Measurements from ENCODE around the gene NOVA1.
A peak's percentile ranks its signal among the peaks of the same experiment; 100 is the strongest.

The NOVA1 gene

DNA sequence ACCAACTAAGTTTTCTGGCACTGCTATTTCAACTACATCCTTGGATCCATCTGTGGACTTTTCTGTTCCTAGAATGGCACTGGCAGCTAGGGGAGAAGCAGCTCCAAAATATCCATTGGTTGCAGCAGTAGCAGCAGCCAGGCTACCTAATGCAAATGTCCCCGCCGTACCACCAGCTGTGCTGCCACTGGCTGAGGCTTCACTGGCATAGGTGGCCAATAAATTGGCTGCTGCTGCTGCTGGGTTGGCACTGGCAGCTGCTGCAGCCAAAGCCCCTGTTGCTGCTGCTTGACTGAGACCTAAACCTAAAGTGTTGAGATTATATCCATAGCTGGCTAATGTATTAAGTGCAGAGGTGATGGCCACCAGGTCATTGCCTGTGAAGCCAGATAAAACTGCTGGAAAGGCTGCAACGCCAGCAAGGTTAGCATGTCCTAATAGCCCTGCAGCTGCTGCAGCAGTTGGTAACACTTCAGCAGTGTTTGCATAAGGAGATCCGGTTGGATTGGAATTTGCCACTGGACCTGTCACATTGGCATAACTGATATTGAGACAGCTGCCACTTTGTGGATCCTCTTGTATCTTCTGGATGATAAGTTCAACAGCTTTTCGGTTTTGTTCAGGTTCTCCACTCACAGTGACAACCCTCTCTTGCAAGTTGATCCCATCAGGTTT is 149.5 kb downstream of the NOVA1 start:
- no peak for DNase-seq (ENCODE audit: low read depth in 2 of 2)

DNA sequence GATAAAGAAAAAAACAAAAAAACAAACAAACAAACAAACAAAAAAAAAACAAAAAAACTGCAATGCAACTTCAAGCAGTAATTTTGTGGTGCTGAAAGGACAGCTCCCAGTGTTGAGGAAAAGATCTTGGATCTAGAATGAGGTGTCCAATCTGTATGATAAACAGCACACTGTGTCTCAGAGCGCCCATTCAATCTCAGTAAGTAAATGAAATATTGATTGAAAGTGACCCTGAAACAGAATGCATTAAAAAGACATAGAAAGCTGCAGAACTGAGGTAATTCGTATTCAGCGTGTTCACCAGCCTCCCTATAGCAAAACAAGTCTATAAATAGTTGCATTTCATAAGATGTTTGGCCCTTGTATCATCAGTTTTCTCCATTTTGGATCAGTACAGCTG is 153.0 kb downstream of the NOVA1 start:
- DNase-seq (ENCODE audit: low read depth in 2 of 2) = peak in 1 of 2 experiments; percentile 1

DNA sequence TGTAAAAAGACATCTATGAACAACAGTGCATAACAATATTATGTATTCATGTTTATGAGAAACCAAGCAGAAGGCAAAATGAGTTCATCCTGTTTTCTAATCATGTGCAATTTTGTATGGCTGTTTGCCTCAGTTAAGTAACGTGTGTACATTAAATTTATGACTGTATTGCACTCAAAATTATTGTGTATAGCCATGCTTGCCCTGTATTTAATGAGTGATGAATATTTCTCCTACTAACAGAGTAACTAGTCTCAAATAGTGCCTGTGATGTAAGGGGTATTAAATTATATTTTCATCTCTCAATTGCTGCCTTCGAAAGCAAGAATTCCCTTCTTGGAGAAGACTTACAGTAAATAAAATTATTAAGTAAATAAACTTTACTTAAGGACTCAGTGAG is 154.2 kb downstream of the NOVA1 start:
- no peak for DNase-seq (ENCODE audit: low read depth in 2 of 2)

DNA sequence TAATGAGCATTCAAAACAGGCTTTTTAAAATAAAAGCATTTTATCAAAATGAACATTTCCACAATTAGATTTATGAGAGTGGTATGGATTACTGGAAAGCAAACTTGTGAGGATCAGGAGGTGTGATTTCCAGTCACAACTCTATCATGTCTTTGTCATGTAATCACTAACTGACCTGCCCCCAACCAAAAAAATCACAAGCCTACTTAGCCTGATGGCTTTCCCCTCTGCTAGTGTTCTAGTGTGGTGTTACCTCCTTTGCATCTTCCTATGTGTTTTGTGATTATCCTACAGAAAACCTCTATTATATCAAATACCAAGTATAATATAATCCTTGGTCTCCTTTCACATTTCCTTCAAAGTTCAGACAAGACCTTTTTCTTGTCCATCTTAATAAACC is 168.6 kb downstream of the NOVA1 start:
- no peak for DNase-seq (ENCODE audit: low read depth in 2 of 2)

GRCh38 chr14:26427097-26427496 is 170.7 kb downstream of the NOVA1 start:
- DNase-seq (ENCODE audit: low read depth in 2 of 2) = peak; percentile 12 to 24

DNA sequence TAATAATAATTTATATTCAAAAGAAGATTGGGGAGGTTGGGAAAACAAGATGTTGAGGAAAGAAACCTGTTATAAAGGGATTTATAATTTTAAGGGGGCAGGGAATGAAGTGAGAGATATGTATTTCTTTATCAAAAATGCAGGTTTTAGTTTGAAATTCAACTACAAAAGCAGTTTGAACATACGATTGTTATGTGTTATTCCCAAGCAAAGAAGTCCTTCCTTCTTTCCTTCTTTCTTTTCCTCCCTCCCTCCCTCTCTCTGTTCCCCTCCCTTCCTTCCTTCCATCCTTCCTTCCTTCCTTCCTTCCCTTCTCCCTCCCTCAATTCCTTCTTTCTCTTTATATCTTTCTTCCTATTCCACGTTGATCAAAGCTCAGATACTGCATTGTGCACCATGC is 173.3 kb downstream of the NOVA1 start:
- DNase-seq (ENCODE audit: low read depth in 2 of 2) = no peak

GRCh38 chr14:26415618-26416123 is 182.2 kb downstream of the NOVA1 start:
- no peak for DNase-seq (ENCODE audit: low read depth in 2 of 2)

GRCh38 chr14:26414926-26415325 is 182.9 kb downstream of the NOVA1 start:
- no peak for DNase-seq (ENCODE audit: low read depth in 2 of 2)

DNA sequence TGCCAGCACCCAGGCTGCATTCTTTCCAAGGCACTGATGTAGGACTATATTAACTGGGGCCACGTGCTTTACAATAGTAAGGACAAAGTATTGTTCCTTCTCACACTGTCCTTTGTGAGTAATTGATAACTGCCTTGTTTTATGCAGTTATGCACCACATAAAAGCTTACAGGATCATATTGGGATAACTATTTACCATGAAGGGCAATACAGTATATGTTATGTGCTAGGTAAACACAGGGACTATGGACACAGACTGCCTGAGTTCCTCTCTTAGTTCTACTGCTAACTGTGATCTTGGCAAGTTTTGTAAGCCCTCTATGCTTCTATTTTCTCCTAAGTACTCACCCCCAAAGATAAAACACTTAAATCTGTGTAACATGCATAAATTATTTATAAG is 183.7 kb downstream of the NOVA1 start:
- DNase-seq (ENCODE audit: low read depth in 2 of 2) = no peak

DNA sequence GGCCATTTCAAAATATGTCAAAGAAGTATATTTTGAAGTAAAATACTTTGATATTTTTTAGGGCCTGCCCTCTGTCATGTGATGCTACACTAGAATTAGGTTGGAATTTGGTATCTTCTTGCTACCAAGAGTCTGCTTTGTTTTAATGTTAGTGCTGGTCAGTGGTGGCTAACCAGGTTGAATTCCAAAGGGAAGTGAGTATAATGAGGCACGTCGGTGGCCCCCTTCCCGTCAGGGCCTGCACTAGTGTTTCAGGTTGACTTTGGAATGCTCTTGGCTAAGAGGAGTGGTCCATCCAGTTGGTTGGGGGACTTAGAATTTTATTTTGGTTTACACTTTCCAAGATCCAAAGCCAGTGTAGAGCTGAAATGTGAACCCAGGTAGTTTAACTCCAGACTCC is 185.4 kb downstream of the NOVA1 start:
- DNase-seq (ENCODE audit: low read depth in 2 of 2) = no peak

GRCh38 chr14:26410189-26410685 is 187.6 kb downstream of the NOVA1 start:
- DNase-seq (ENCODE audit: low read depth in 2 of 2) = no peak

DNA sequence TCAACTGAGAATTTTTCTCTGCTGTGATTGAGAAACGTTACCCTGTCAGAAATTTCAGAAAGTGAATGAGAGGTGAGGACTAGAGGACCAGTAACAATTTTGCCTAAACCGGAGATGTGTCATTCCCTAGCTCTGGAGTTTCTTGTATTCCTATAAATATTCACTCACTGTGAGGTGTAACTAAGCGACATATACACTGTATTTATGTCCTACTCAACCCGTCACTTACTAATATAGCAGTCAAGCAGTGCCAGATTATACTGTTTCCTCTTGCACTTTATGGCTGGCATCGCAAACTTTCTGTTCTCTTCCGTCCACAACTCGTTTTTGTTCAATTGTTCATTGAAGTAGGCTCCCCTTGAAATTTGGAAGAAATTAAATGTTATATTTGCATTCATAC is 192.9 kb downstream of the NOVA1 start:
- no peak for DNase-seq (ENCODE audit: low read depth in 2 of 2)

DNA sequence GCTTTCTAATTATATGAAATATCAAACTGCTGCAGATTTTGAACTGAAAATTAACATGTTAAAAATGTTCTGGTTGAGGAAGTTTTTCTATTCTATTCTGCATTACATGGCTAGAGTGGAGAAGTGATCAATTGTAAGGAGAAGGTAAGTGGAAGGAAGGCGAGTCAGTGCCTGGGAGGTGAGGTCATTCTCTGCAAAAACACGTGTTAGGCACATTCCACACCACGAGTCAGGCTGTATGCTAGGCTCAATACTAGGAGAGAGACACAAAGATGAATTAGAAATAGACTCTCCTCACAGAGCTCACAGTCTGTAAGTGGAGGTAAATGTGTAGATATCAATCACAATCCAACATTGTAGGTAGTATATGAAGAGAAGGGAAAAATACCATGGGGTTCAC is 194.1 kb downstream of the NOVA1 start:
- no peak for DNase-seq (ENCODE audit: low read depth in 2 of 2)

GRCh38 chr14:26402126-26402525 is 195.7 kb downstream of the NOVA1 start:
- DNase-seq (ENCODE audit: low read depth in 2 of 2) = no peak

- no peak for DNase-seq (ENCODE audit: low read depth in 2 of 2)
Measured at GRCh38 chr14:26401179-26401968, 196.5 kb downstream of the NOVA1 start.

- no peak for DNase-seq (ENCODE audit: low read depth in 2 of 2)
Measured at GRCh38 chr14:26400373-26400772, 197.5 kb downstream of the NOVA1 start.

DNA sequence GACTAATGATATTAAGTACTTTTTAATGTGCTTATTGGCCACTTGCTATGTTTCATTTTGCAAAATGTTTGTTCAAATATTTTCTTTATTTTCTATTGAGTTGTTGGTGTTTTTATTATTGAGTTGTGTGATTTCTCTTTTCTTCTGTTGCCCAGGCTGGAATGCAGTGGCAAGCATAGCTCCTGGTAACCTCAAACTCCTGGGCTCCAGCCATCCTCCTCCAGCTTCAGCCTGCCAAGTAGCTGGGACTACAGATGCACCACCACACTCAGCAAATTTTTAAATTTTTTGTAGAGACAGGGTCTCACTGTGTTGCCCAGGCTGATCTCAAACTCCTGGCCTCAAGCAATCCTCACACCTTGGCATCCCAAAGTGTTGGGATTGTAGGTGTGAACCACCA is 199.2 kb downstream of the NOVA1 start:
- DNase-seq (ENCODE audit: low read depth in 2 of 2) = no peak
